Measurements from ENCODE around the gene TEF. TPM values are rescaled to one million over a fixed set of nuclear protein-coding genes. Genes with fewer than 3 reads are reported as not detected.
"Not testable (repeated sequence)": the region's sequence is repeated elsewhere in the genome, so short reads cannot be mapped to it uniquely, and the experiment has no call there.

Gene TEF
- total RNA-seq, 1 donor, result 17.4 TPM

DNA sequence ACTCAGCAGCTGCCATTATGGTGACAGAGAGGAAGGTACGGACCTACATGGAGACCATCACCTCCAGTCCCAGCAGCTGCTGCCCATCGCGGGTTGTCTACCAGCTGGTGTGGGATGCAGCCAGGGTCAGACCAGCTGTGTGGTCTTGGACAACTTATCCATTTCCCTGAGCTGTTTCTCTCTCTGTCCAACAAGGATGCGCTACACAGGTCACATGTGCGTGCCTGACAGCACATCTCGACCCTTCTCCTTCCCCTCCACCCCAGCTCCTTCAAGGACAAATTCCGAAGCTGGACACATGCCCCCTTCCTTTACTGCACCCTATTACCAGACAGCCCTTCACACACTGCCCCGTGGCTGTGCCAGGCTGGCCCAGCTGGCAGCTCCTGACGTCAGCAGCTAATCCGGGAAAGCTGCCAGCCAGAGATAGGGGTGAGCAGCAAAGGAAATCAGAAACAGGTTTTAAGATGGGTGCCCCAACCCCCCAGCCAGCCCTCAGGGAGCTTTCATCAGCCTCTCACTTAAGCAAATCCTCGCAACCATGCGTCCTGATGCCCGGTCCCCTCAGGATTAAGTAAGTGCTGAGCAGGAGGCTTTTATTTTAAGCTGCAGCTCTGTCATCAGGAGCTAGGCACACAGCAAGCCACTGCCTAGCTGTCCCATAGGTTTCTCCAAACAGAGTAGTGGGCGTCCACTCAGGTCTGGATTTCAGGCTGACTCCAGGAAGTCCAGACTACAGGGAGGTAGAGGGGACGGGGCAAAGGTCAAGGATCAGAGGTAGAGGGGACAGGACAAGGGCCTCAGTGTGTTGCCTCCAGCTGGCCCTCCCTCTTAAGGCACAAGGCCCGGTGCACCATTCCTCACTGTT is 20.3 kb downstream of the TEF start:
- peaks cover 11% of the 10 kb centered on the region for H3K4me1 ChIP-seq (ENCODE audit: insufficient read depth, low read length)
- H3K4me2 ChIP-seq (ENCODE audit: insufficient read depth, low read length), result peak overlapping the region; percentile 62
- peak overlapping the region; percentile 58 for H3K27ac ChIP-seq (ENCODE audit: low read depth, low read length)
- H3K9me3 ChIP-seq (ENCODE audit: low read depth, low read length), result no peaks in the 10 kb centered on the region
- peak overlapping the region; percentile 88 for H2AFZ ChIP-seq (ENCODE audit: low read length)
- TF ChIP-seq, protein P1, sequence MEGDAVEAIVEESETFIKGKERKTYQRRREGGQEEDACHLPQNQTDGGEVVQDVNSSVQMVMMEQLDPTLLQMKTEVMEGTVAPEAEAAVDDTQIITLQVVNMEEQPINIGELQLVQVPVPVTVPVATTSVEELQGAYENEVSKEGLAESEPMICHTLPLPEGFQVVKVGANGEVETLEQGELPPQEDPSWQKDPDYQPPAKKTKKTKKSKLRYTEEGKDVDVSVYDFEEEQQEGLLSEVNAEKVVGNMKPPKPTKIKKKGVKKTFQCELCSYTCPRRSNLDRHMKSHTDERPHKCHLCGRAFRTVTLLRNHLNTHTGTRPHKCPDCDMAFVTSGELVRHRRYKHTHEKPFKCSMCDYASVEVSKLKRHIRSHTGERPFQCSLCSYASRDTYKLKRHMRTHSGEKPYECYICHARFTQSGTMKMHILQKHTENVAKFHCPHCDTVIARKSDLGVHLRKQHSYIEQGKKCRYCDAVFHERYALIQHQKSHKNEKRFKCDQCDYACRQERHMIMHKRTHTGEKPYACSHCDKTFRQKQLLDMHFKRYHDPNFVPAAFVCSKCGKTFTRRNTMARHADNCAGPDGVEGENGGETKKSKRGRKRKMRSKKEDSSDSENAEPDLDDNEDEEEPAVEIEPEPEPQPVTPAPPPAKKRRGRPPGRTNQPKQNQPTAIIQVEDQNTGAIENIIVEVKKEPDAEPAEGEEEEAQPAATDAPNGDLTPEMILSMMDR (IDR thresholded peaks at IDR 0.05; ENCODE audit: extremely low read depth, low read depth, low read length), result no peak
- no peaks in the 10 kb centered on the region for H3K27me3 ChIP-seq (ENCODE audit: insufficient read depth, low read length)
- DNase-seq (ENCODE audit: insufficient read length, low spot score, missing footprints), result peak; percentile 94
- H3K79me2 ChIP-seq (ENCODE audit: insufficient read depth, low read length), result no peaks in the 10 kb centered on the region
- peaks cover under 1% of the 10 kb centered on the region for H3K36me3 ChIP-seq (ENCODE audit: insufficient read depth, low read length)
- peak overlapping the region; percentile 20 for H3K4me3 ChIP-seq (ENCODE audit: insufficient read depth, low read length)
- no peaks in the 10 kb centered on the region for H4K20me1 ChIP-seq (ENCODE audit: insufficient read depth, low read length)

- H3K4me3 ChIP-seq (ENCODE audit: insufficient read depth, low read length); H3K27ac ChIP-seq (ENCODE audit: low read depth, low read length); H3K4me2 ChIP-seq (ENCODE audit: insufficient read depth, low read length); H2AFZ ChIP-seq (ENCODE audit: low read length); H4K20me1 ChIP-seq (ENCODE audit: insufficient read depth, low read length); H3K27me3 ChIP-seq (ENCODE audit: insufficient read depth, low read length); H3K79me2 ChIP-seq (ENCODE audit: insufficient read depth, low read length); H3K36me3 ChIP-seq (ENCODE audit: insufficient read depth, low read length); DNase-seq (ENCODE audit: insufficient read length, low spot score, missing footprints); H3K9me3 ChIP-seq (ENCODE audit: low read depth, low read length): not testable (repeated sequence)
- peaks cover 11% of the 10 kb centered on the region for H3K4me1 ChIP-seq (ENCODE audit: insufficient read depth, low read length)
Observed at GRCh38 chr22:41402851-41403250, 21.1 kb downstream of the TEF start.

DNA sequence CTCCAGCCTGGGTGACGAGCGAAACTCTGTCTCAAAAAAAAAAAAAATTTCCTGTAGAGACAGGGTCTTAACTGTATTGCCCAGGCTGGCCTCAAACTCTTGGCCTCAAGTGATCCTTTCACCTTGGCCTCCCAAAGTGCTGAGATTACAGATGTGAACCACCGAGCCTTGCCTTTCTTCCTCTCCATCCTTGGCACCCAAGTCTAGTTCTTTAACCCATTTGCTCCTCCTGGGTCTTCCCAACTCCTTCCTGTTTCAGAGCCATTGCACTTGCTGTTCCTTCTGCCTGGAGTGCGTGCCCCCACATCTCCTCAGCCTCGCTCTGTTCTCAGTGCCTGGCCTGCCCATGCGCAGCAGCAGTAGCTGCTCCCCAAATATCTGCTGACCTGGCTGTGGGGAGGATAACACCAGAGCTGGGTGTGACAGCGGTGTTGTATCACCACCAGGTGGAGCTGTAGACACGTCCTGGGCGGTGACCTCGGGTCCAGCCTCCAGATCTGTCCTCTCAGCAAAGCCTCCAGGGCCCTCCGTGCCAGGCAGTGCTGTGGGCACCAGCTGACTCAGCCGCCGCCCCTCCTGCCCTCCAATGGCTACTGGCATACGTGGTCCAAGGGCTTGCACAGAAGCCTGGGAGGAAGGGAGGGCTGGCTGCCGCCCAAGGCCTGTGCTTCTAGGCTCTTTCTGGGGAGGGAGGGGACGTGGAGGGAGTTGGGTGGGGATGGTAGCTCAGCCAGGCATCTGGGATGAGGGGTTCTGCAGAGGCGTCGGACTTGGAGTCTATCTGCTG is 22.0 kb downstream of the TEF start:
- H3K27me3 ChIP-seq (ENCODE audit: insufficient read depth, low read length), result no peaks in the 10 kb centered on the region
- peak overlapping the region; percentile 61 for H2AFZ ChIP-seq (ENCODE audit: low read length)
- peak; percentile 100 for DNase-seq (ENCODE audit: insufficient read length, low spot score, missing footprints)
- no peaks in the 10 kb centered on the region for H3K79me2 ChIP-seq (ENCODE audit: insufficient read depth, low read length)
- TF ChIP-seq, protein P1 (IDR thresholded peaks at IDR 0.05; ENCODE audit: extremely low read depth, low read depth, low read length), result peak; percentile 97
- H3K4me2 ChIP-seq (ENCODE audit: insufficient read depth, low read length), result peak overlapping the region; percentile 29
- no peak overlapping the region for H3K4me3 ChIP-seq (ENCODE audit: insufficient read depth, low read length)
- peaks cover 11% of the 10 kb centered on the region for H3K4me1 ChIP-seq (ENCODE audit: insufficient read depth, low read length)
- H3K9me3 ChIP-seq (ENCODE audit: low read depth, low read length), result no peaks in the 10 kb centered on the region
- H3K36me3 ChIP-seq (ENCODE audit: insufficient read depth, low read length), result no peaks in the 10 kb centered on the region
- H3K27ac ChIP-seq (ENCODE audit: low read depth, low read length), result no peak overlapping the region
- H4K20me1 ChIP-seq (ENCODE audit: insufficient read depth, low read length), result no peaks in the 10 kb centered on the region

DNA sequence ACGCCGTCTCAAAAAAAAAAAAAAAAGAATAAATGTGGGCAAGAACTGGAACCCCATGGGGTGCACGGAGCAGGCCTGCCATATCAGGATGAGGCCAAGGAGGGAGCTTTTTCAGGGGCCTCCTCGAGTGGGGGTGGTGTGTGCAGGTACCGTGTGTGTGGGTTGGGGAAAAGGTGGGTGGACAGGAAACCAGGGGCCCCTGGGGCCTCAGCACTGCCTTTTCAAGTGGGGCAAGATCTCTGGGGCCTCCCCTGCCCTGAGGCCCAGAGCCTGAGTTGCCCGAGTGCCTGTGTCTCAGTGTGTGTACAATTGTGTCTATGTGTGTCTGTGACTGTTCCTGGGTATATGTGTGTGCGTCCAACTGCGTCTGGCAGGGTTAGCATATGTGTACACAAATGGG is 23.8 kb downstream of the TEF start:
- Histone ChIP-seq H3K27me3 (ENCODE audit: insufficient read depth, low read length) (no peaks in the 10 kb centered on the region), H3K9me3 (ENCODE audit: low read depth, low read length) (no peaks in the 10 kb centered on the region), H3K4me3 (ENCODE audit: insufficient read depth, low read length) (no peak overlapping the region), H3K27ac (ENCODE audit: low read depth, low read length) (no peak overlapping the region), H4K20me1 (ENCODE audit: insufficient read depth, low read length) (no peaks in the 10 kb centered on the region), H2AFZ (ENCODE audit: low read length) (no peak overlapping the region), H3K79me2 (ENCODE audit: insufficient read depth, low read length) (no peaks in the 10 kb centered on the region), H3K4me1 (ENCODE audit: insufficient read depth, low read length) (peaks cover 11% of the 10 kb centered on the region), H3K36me3 (ENCODE audit: insufficient read depth, low read length) (no peaks in the 10 kb centered on the region), H3K4me2 (ENCODE audit: insufficient read depth, low read length) (no peak overlapping the region)
- no peak for DNase-seq (ENCODE audit: insufficient read length, low spot score, missing footprints)
- TF ChIP-seq, protein P1 (IDR thresholded peaks at IDR 0.05; ENCODE audit: extremely low read depth, low read depth, low read length), result no peak
